WTC11 (cell line): ENCODE measurements around the gene DKC1.

ENCODE experiments used
- E2F1 ChIP-seq: sonication (generic); formaldehyde crosslinking; IDR thresholded peaks from 2 replicates; pipeline ENCODE4 v1.8.0; 2022; ENCODE audit warnings: mild to moderate bottlenecking, missing genetic modification reagents
- FOXP1 ChIP-seq: sonication (generic); formaldehyde crosslinking; IDR thresholded peaks from 2 replicates; pipeline ENCODE4 v1.8.0; 2022; ENCODE audit warnings: missing genetic modification reagents, mild to moderate bottlenecking, moderate library complexity, borderline replicate concordance
- HMGA2 ChIP-seq: fragments of 250-450 bp; sonication (Bioruptor Pico); IDR thresholded peaks from 2 replicates; pipeline ENCODE4 v1.4.0; 2021; ENCODE audit warnings: mild to moderate bottlenecking, moderate library complexity
- KAT7 ChIP-seq: sonication (generic); formaldehyde crosslinking; IDR thresholded peaks from 2 replicates; pipeline ENCODE4 v1.8.1; 2023; ENCODE audit warnings: missing genetic modification reagents, mild to moderate bottlenecking, borderline replicate concordance
- NR2C2 ChIP-seq: sonication (generic); formaldehyde crosslinking; IDR thresholded peaks from 2 replicates; pipeline ENCODE4 v1.8.0; 2022; ENCODE audit warnings: mild to moderate bottlenecking, missing genetic modification reagents
- RELA ChIP-seq: sonication (generic); formaldehyde crosslinking; IDR thresholded peaks from 2 replicates; pipeline ENCODE4 v1.8.1; 2022; ENCODE audit warnings: missing genetic modification reagents, mild to moderate bottlenecking, borderline replicate concordance
- ZNF232 ChIP-seq: sonication (generic); formaldehyde crosslinking; IDR thresholded peaks from 2 replicates; pipeline ENCODE4 v1.8.0; 2022; ENCODE audit warnings: mild to moderate bottlenecking, missing genetic modification reagents
- ZNF425 ChIP-seq: fragments of 250-450 bp; sonication (Bioruptor Pico); conservative IDR thresholded peaks from 2 replicates; pipeline ENCODE4 v1.9.0; 2021; ENCODE audit warnings: mild to moderate bottlenecking
- TF ChIP-seq, protein P1 (sequence below): sonication (generic); formaldehyde crosslinking; IDR thresholded peaks from 2 replicates; pipeline ENCODE4 v1.8.1; 2023; ENCODE audit warnings: mild to moderate bottlenecking, missing genetic modification reagents
- TF ChIP-seq, protein P2 (sequence below): sonication (generic); formaldehyde crosslinking; IDR thresholded peaks from 2 replicates; pipeline ENCODE4 v1.8.1; 2023; ENCODE audit warnings: mild to moderate bottlenecking, moderate library complexity, missing genetic modification reagents
- TF ChIP-seq, protein P3 (sequence below): sonication (generic); formaldehyde crosslinking; IDR thresholded peaks from 2 replicates; pipeline ENCODE4 v1.8.0; 2023; ENCODE audit warnings: missing genetic modification reagents
- TF ChIP-seq, protein P4 (sequence below): sonication (generic); formaldehyde crosslinking; IDR thresholded peaks from 2 replicates; pipeline ENCODE4 v1.8.0; 2022; ENCODE audit warnings: missing genetic modification reagents
- TF ChIP-seq, protein P5 (sequence below): fragments of 200-600 bp; IDR thresholded peaks from 2 replicates; pipeline ENCODE4 v1.8.0; 2022; ENCODE audit warnings: antibody characterized with exemption

- TF ChIP-seq, protein P1, sequence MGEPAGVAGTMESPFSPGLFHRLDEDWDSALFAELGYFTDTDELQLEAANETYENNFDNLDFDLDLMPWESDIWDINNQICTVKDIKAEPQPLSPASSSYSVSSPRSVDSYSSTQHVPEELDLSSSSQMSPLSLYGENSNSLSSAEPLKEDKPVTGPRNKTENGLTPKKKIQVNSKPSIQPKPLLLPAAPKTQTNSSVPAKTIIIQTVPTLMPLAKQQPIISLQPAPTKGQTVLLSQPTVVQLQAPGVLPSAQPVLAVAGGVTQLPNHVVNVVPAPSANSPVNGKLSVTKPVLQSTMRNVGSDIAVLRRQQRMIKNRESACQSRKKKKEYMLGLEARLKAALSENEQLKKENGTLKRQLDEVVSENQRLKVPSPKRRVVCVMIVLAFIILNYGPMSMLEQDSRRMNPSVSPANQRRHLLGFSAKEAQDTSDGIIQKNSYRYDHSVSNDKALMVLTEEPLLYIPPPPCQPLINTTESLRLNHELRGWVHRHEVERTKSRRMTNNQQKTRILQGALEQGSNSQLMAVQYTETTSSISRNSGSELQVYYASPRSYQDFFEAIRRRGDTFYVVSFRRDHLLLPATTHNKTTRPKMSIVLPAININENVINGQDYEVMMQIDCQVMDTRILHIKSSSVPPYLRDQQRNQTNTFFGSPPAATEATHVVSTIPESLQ (CRISPR knock-in tag), result no peak
- TF ChIP-seq KAT7 (CRISPR knock-in tag), result no peak
- TF ChIP-seq HMGA2 (CRISPR knock-in tag), result no peak
- TF ChIP-seq ZNF425, result no peak
- TF ChIP-seq, protein P2, sequence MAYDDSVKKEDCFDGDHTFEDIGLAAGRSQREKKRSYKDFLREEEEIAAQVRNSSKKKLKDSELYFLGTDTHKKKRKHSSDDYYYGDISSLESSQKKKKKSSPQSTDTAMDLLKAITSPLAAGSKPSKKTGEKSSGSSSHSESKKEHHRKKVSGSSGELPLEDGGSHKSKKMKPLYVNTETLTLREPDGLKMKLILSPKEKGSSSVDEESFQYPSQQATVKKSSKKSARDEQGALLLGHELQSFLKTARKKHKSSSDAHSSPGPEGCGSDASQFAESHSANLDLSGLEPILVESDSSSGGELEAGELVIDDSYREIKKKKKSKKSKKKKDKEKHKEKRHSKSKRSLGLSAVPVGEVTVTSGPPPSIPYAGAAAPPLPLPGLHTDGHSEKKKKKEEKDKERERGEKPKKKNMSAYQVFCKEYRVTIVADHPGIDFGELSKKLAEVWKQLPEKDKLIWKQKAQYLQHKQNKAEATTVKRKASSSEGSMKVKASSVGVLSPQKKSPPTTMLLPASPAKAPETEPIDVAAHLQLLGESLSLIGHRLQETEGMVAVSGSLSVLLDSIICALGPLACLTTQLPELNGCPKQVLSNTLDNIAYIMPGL (CRISPR knock-in tag), result no peak
- TF ChIP-seq, protein P3, sequence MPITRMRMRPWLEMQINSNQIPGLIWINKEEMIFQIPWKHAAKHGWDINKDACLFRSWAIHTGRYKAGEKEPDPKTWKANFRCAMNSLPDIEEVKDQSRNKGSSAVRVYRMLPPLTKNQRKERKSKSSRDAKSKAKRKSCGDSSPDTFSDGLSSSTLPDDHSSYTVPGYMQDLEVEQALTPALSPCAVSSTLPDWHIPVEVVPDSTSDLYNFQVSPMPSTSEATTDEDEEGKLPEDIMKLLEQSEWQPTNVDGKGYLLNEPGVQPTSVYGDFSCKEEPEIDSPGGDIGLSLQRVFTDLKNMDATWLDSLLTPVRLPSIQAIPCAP (CRISPR knock-in tag), result no peak
- no peak for TF ChIP-seq ZNF232
- TF ChIP-seq FOXP1 (CRISPR knock-in tag), result no peak
- no peak for TF ChIP-seq E2F1 (CRISPR knock-in tag)
- TF ChIP-seq, protein P4, sequence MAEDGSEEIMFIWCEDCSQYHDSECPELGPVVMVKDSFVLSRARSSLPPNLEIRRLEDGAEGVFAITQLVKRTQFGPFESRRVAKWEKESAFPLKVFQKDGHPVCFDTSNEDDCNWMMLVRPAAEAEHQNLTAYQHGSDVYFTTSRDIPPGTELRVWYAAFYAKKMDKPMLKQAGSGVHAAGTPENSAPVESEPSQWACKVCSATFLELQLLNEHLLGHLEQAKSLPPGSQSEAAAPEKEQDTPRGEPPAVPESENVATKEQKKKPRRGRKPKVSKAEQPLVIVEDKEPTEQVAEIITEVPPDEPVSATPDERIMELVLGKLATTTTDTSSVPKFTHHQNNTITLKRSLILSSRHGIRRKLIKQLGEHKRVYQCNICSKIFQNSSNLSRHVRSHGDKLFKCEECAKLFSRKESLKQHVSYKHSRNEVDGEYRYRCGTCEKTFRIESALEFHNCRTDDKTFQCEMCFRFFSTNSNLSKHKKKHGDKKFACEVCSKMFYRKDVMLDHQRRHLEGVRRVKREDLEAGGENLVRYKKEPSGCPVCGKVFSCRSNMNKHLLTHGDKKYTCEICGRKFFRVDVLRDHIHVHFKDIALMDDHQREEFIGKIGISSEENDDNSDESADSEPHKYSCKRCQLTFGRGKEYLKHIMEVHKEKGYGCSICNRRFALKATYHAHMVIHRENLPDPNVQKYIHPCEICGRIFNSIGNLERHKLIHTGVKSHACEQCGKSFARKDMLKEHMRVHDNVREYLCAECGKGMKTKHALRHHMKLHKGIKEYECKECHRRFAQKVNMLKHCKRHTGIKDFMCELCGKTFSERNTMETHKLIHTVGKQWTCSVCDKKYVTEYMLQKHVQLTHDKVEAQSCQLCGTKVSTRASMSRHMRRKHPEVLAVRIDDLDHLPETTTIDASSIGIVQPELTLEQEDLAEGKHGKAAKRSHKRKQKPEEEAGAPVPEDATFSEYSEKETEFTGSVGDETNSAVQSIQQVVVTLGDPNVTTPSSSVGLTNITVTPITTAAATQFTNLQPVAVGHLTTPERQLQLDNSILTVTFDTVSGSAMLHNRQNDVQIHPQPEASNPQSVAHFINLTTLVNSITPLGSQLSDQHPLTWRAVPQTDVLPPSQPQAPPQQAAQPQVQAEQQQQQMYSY (CRISPR knock-in tag), result no peak
- TF ChIP-seq NR2C2 (CRISPR knock-in tag), result no peak
- TF ChIP-seq RELA (CRISPR knock-in tag), result no peak
- TF ChIP-seq, protein P5, sequence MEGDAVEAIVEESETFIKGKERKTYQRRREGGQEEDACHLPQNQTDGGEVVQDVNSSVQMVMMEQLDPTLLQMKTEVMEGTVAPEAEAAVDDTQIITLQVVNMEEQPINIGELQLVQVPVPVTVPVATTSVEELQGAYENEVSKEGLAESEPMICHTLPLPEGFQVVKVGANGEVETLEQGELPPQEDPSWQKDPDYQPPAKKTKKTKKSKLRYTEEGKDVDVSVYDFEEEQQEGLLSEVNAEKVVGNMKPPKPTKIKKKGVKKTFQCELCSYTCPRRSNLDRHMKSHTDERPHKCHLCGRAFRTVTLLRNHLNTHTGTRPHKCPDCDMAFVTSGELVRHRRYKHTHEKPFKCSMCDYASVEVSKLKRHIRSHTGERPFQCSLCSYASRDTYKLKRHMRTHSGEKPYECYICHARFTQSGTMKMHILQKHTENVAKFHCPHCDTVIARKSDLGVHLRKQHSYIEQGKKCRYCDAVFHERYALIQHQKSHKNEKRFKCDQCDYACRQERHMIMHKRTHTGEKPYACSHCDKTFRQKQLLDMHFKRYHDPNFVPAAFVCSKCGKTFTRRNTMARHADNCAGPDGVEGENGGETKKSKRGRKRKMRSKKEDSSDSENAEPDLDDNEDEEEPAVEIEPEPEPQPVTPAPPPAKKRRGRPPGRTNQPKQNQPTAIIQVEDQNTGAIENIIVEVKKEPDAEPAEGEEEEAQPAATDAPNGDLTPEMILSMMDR, result no peak
Measured at GRCh38 chrX:154795016-154795415, 32.4 kb downstream of the DKC1 start.
